PC-9 (cell line): Measurements from ENCODE around the gene ZBED1.

Experiments used
- EZH2 ChIP-seq: fragments of 200-600 bp; sonication (generic); IDR thresholded peaks from 2 replicates; pipeline ENCODE4 v1.8.0; 2017; ENCODE audit warnings: antibody characterized with exemption, low read depth
- TF ChIP-seq, protein P1 (sequence below): fragments of 200-600 bp; sonication (generic); conservative IDR thresholded peaks from 2 replicates; pipeline ENCODE4 v1.6.1; 2017; ENCODE audit warnings: mixed run types, antibody characterized with exemption, mild to moderate bottlenecking, moderate library complexity

DNA sequence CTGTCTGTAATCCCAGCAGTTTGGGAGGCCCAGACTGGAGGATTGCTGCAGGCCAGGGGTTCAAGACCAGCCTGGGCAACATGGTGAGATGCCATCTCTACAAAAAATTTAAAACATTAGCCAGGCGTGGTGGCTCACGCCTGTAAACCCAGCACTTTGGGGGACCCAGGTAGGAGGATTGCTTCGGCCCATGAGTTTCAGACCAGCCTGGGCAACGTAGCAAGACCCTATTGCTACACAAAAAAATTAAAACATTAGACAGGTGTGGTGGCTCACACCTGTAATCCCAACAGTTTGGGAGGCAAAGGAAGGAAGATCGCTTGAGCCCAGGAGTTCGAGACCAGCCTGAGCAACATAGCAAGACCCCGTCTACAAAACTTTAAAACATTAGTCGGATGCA lies 1.3 kb downstream of the ZBED1 start:
- TF ChIP-seq, protein P1, sequence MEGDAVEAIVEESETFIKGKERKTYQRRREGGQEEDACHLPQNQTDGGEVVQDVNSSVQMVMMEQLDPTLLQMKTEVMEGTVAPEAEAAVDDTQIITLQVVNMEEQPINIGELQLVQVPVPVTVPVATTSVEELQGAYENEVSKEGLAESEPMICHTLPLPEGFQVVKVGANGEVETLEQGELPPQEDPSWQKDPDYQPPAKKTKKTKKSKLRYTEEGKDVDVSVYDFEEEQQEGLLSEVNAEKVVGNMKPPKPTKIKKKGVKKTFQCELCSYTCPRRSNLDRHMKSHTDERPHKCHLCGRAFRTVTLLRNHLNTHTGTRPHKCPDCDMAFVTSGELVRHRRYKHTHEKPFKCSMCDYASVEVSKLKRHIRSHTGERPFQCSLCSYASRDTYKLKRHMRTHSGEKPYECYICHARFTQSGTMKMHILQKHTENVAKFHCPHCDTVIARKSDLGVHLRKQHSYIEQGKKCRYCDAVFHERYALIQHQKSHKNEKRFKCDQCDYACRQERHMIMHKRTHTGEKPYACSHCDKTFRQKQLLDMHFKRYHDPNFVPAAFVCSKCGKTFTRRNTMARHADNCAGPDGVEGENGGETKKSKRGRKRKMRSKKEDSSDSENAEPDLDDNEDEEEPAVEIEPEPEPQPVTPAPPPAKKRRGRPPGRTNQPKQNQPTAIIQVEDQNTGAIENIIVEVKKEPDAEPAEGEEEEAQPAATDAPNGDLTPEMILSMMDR = no peak
- no peak for TF ChIP-seq EZH2
